ENCODE data around the gene LMO1.
A peak's percentile ranks its signal among the peaks of the same experiment; 100 is the strongest.

DNA sequence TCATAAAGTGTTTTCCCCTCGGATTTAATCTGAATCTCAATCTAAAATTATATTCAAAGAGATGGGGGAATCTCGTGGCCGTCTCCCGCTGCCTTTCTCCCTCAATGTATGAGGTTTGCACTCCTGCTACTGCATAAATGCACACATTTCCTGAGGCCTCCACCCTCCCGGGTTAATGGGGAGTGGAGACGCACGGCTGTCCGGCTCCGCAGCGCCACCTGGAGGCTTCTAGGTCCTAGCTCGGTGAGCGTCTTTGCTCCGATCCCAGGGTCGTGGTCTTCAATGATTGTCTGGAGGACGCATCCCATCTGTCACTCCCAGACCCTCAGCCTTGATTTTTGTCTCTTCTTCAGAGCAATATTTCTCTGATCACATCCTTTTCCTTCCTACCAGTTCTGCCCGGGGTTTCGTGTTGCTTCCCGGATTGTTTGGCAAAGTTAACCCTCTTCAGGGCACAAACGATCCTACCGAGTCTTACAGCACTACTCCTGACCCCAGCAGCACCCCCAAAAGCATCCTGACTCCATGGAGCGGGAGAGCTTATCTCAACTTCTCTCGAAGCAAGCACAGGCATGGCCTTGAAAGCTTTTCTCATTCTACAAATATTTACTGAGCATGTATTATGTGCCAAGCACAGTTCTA, at the start of gene LMO1:
- TF ChIP-seq POLR2A (IDR thresholded peaks at IDR 0.05) = no peak
- TF ChIP-seq POLR2AphosphoS5 (IDR thresholded peaks at IDR 0.05) = peak; percentile 5
- peak; percentile 68 to 80 (median 76) for TF ChIP-seq CTCF (IDR thresholded peaks at IDR 0.05)

Data from prostate gland (tissue), 2 donors.